Fibroblast of pulmonary artery (primary cell): Measurements from ENCODE around the gene TMEM150B.
"Not testable (repeated sequence)": the region's sequence is repeated elsewhere in the genome, so short reads cannot be mapped to it uniquely, and the experiment has no call there.

ENCODE experiments used
- DNase-seq: peaks from one replicate; pipeline ENCODE4 v3.0.0-alpha.2; 2010; ENCODE audit warnings: low read depth
- H3K4me3 ChIP-seq: replicated peaks from 2 replicates; pipeline ENCODE4 v1.5.1; 2011; ENCODE audit warnings: low read depth, mild to moderate bottlenecking, control low read depth, low read length, moderate library complexity
- CTCF ChIP-seq: IDR thresholded peaks from 2 replicates; pipeline ENCODE4 v1.5.1; 2011; ENCODE audit warnings: mild to moderate bottlenecking, control low read depth, low read length, inconsistent platforms; ENCODE audit errors: missing control alignments

TMEM150B gene

GRCh38 chr19:55333870-55334269 lies 8.7 kb upstream of the TMEM150B start:
- no peak for DNase-seq
- no peak for TF ChIP-seq CTCF

GRCh38 chr19:55329791-55330190 lies 4.7 kb upstream of the TMEM150B start:
- DNase-seq: peak; percentile 42
- not testable (repeated sequence) for H3K4me3 ChIP-seq

More at GRCh38 chr19:55333870-55334269, 8.7 kb upstream of the TMEM150B start:
- H3K4me3 ChIP-seq: no peak overlapping the region

GRCh38 chr19:55328774-55329318 lies 3.7 kb upstream of the TMEM150B start:
- H3K4me3 ChIP-seq, DNase-seq: not testable (repeated sequence)

- no peak for DNase-seq
- no peak overlapping the region for H3K4me3 ChIP-seq
- no peak for TF ChIP-seq CTCF
Observed at GRCh38 chr19:55324662-55325061, 479 bp downstream of the TMEM150B start.

GRCh38 chr19:55322204-55322885 lies 2.8 kb downstream of the TMEM150B start:
- no peak overlapping the region for H3K4me3 ChIP-seq
- no peak for TF ChIP-seq CTCF
- no peak for DNase-seq

- no peak for TF ChIP-seq CTCF
- DNase-seq: no peak
- H3K4me3 ChIP-seq: no peak overlapping the region
Observed at GRCh38 chr19:55321466-55322137, 3.5 kb downstream of the TMEM150B start.

GRCh38 chr19:55320844-55321419 lies 4.2 kb downstream of the TMEM150B start:
- no peak overlapping the region for H3K4me3 ChIP-seq
- TF ChIP-seq CTCF: no peak
- no peak for DNase-seq
